Caco-2 (cell line): Measurements from ENCODE around the gene INAVA. TPM values are rescaled to one million over a fixed set of nuclear protein-coding genes. Genes with fewer than 3 reads are reported as not detected.
A peak's percentile ranks its signal among the peaks of the same experiment; 100 is the strongest.

ENCODE experiments used
- BruUV-seq: library from RNA; stranded (reverse); fragments of 400-500 nt; replicated peaks from 2 replicates; lab custom pipeline; 2021; lab: Mats Ljungman, UMichigan
- CTCF ChIA-PET: fragments of 300-600 bp; sonication (Branson Sonifier 250); formaldehyde crosslinking; loops from one replicate; lab custom pipeline; 2022; ENCODE audit warnings: antibody characterized with exemption; lab: Charles Lee
- POLR2A ChIA-PET: fragments of 300-600 bp; sonication (Branson Sonifier 250); formaldehyde crosslinking; loops from one replicate; lab custom pipeline; 2022; ENCODE audit warnings: antibody characterized with exemption; lab: Charles Lee
- DNase-seq, 2 experiments: peaks; one replicate each; pipeline versions ENCODE4 v3.0.0 to v3.0.0-alpha.2; 2020 to 2022
- H3K27me3 ChIP-seq: replicated peaks from 2 replicates; pipeline ENCODE4 v1.6.0; 2011; ENCODE audit warnings: low read length; ENCODE audit not compliant: control insufficient read depth, insufficient read depth
- H3K36me3 ChIP-seq: 2 replicates; pipeline ENCODE4 v1.5.1; 2011; ENCODE audit warnings: low read length; ENCODE audit not compliant: control insufficient read depth, insufficient read depth
- H3K4me1 ChIP-seq: fragments of 250-450 bp; sonication (Bioruptor Pico); 2 replicates; pipeline ENCODE4 v1.5.1; 2020; ENCODE audit warnings: mild to moderate bottlenecking
- H3K4me3 ChIP-seq: 2 replicates; pipeline ENCODE4 v1.5.1; 2011; ENCODE audit warnings: low read depth, mild to moderate bottlenecking, control low read depth, low read length
- H3K9me3 ChIP-seq: fragments of 250-450 bp; sonication (Bioruptor Pico); 2 replicates; pipeline ENCODE4 v1.5.1; 2020; ENCODE audit warnings: mild to moderate bottlenecking, moderate library complexity
- H3K27ac Mint-ChIP-seq: one replicate; pipeline ENCODE4 v1.8.0; 2022; ENCODE audit warnings: mixed read lengths; ENCODE audit not compliant: unreplicated experiment
- H3K27me3 Mint-ChIP-seq: one replicate; pipeline ENCODE4 v1.8.0; 2022; ENCODE audit warnings: mixed read lengths; ENCODE audit not compliant: insufficient read depth, unreplicated experiment
- H3K36me3 Mint-ChIP-seq: one replicate; pipeline ENCODE4 v1.8.0; 2022; ENCODE audit warnings: mild to moderate bottlenecking, mixed read lengths; ENCODE audit not compliant: insufficient read depth, unreplicated experiment
- H3K4me1 Mint-ChIP-seq: one replicate; pipeline ENCODE4 v1.8.0; 2022; ENCODE audit warnings: low read depth, mixed read lengths; ENCODE audit not compliant: unreplicated experiment
- H3K4me3 Mint-ChIP-seq: one replicate; pipeline ENCODE4 v1.8.0; 2022; ENCODE audit warnings: mild to moderate bottlenecking, moderate library complexity, mixed read lengths; ENCODE audit not compliant: unreplicated experiment
- H3K9me3 Mint-ChIP-seq: one replicate; pipeline ENCODE4 v1.8.0; 2022; ENCODE audit warnings: mixed read lengths; ENCODE audit not compliant: unreplicated experiment
- intact Hi-C: fragments of 100-400 bp; cut with micrococcal nuclease; formaldehyde crosslinking; loops from one replicate; pipeline ENCODE4 v1.10.0; 2022; ENCODE audit not compliant: unreplicated experiment
- total RNA-seq: library from RNA; stranded (reverse); gene quantifications from 2 replicates; pipeline ENCODE4 v1.2.3, GENCODE V29; 2022
- TF ChIP-seq, protein P1 (sequence below), 2 experiments: fragments of 200-600 bp in 1 of 2; IDR thresholded peaks; 1 replicate in 1 of 2; 2 replicates in 1 of 2; pipeline versions ENCODE4 v1.5.1 to v1.8.0; 2011 to 2022; ENCODE audit warnings: antibody characterized with exemption in 1 of 2, control low read depth in 1 of 2, inconsistent platforms in 1 of 2, low read depth in 1 of 2, low read length in 1 of 2, mild to moderate bottlenecking in 1 of 2, moderate library complexity in 1 of 2; ENCODE audit not compliant: insufficient read depth in 1 of 2, severe bottlenecking in 1 of 2, unreplicated experiment in 1 of 2

INAVA gene
- total RNA-seq, 1 experiment from 2014 or later: 123 TPM

DNA sequence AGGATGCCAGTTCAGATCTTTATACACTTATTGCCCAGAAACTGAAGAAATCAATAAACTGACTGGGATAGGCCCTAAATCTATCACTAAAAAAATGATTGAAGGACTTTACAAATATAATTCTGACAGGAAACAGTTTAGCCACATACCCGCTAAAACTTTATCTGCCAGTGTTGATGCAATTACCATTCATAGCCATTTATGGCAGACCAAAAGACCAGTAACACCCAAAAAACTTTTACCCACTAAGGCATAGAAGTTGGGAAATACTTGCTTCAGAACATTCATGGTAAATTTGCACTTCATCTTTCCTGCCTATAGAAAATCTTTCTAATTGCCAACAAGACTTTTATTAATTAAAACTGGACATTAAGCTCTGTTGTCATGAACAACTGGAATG lies 36.9 kb upstream of the INAVA start:
- Histone ChIP-seq H3K4me1 (no peaks in the 10 kb centered on the region), H3K4me3 (no peak overlapping the region), H3K27me3 (no peaks in the 10 kb centered on the region), H3K9me3 (no peaks in the 10 kb centered on the region), H3K36me3 (0 out of 2 replicates have a peak, but pooled peaks cover 1% of the 10 kb centered on the region)
- no peak overlapping the region for H3K27ac Mint-ChIP-seq
- TSS peak; percentile 19 for BruUV-seq
- no peaks in the 10 kb centered on the region for H3K4me1 Mint-ChIP-seq
- TF ChIP-seq, protein P1, sequence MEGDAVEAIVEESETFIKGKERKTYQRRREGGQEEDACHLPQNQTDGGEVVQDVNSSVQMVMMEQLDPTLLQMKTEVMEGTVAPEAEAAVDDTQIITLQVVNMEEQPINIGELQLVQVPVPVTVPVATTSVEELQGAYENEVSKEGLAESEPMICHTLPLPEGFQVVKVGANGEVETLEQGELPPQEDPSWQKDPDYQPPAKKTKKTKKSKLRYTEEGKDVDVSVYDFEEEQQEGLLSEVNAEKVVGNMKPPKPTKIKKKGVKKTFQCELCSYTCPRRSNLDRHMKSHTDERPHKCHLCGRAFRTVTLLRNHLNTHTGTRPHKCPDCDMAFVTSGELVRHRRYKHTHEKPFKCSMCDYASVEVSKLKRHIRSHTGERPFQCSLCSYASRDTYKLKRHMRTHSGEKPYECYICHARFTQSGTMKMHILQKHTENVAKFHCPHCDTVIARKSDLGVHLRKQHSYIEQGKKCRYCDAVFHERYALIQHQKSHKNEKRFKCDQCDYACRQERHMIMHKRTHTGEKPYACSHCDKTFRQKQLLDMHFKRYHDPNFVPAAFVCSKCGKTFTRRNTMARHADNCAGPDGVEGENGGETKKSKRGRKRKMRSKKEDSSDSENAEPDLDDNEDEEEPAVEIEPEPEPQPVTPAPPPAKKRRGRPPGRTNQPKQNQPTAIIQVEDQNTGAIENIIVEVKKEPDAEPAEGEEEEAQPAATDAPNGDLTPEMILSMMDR (IDR thresholded peaks at IDR 0.05; ENCODE audit: insufficient read depth in 1 of 2, low read depth in 1 of 2, low read length in 1 of 2, severe bottlenecking in 1 of 2, unreplicated experiment in 1 of 2): no peak
- no peak overlapping the region for H3K4me3 Mint-ChIP-seq
- H3K36me3 Mint-ChIP-seq: peaks cover 16% of the 10 kb centered on the region
- no peak for DNase-seq
- CTCF ChIA-PET: no interaction called here
- no peaks in the 10 kb centered on the region for H3K9me3 Mint-ChIP-seq
- intact Hi-C loops: no loop called here
- H3K27me3 Mint-ChIP-seq: no peaks in the 10 kb centered on the region
- POLR2A ChIA-PET: no interaction called here

DNA sequence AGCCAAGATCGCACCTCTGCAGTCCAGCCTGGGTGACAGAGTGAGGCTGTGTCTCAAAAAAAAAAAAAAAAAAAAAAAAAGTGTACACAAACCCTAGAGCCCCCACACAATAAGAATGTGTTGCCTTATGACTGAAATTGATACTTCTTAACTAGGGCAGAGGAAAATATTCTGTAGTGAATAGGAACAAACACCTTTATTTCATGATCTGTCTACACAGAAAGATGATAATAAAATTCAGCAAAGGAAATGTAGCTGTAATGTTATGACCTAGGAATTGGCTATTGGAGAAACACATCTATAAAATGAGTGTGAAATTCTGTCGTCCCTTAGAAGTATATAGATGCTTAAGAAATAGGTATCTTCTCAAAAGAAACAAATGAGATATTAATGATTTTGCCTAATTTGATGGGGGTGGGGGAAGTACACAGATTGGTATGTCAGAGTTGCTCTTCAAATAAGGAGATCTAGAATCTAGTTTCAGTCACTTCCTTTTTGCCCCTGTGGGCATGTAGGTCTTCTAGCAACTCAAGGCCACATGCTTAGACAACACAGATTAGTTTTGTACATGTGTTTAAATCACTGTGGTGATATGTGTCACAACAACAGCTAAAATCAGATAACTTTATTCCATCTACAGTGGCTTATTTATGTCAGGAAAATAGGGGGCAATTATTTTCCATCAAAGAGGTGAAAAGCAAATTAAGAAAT lies 32.6 kb upstream of the INAVA start:
- Mint-ChIP-seq H3K36me3 (peaks cover 25% of the 10 kb centered on the region), H3K4me1 (no peaks in the 10 kb centered on the region), H3K27me3 (no peaks in the 10 kb centered on the region), H3K4me3 (no peak overlapping the region), H3K27ac (no peak overlapping the region), H3K9me3 (no peaks in the 10 kb centered on the region)
- no peaks in the 10 kb centered on the region for H3K27me3 ChIP-seq
- TF ChIP-seq, protein P1 (IDR thresholded peaks at IDR 0.05; ENCODE audit: insufficient read depth in 1 of 2, low read depth in 1 of 2, low read length in 1 of 2, severe bottlenecking in 1 of 2, unreplicated experiment in 1 of 2): no peak
- DNase-seq: no peak
- no TSS peak for BruUV-seq
- ChIA-PET POLR2A (no interaction called here), CTCF (no interaction called here)
- no peak overlapping the region for H3K4me3 ChIP-seq
- no peaks in the 10 kb centered on the region for H3K36me3 ChIP-seq
- no peaks in the 10 kb centered on the region for H3K9me3 ChIP-seq
- intact Hi-C loops: no loop called here
- H3K4me1 ChIP-seq: no peaks in the 10 kb centered on the region

GRCh38 chr1:200862713-200863415 lies 31.8 kb upstream of the INAVA start:
- Mint-ChIP-seq H3K4me1 (no peaks in the 10 kb centered on the region), H3K27ac (no peak overlapping the region), H3K9me3 (no peaks in the 10 kb centered on the region), H3K4me3 (no peak overlapping the region), H3K36me3 (peaks cover 28% of the 10 kb centered on the region), H3K27me3 (no peaks in the 10 kb centered on the region)
- Histone ChIP-seq H3K36me3 (no peaks in the 10 kb centered on the region), H3K9me3 (no peaks in the 10 kb centered on the region), H3K4me3 (no peak overlapping the region), H3K27me3 (no peaks in the 10 kb centered on the region), H3K4me1 (no peaks in the 10 kb centered on the region)
- TF ChIP-seq, protein P1 (IDR thresholded peaks at IDR 0.05; ENCODE audit: insufficient read depth in 1 of 2, low read depth in 1 of 2, low read length in 1 of 2, severe bottlenecking in 1 of 2, unreplicated experiment in 1 of 2): no peak
- no peak for DNase-seq
- CTCF ChIA-PET: no interaction called here
- intact Hi-C loops: no loop called here
- POLR2A ChIA-PET: no interaction called here
- BruUV-seq: no TSS peak
